ENCODE data around the gene SCN10A. TPM values are rescaled to one million over a fixed set of nuclear protein-coding genes. Genes with fewer than 3 reads are reported as not detected.

The SCN10A gene
- total and polyA plus RNA-seq, 9 of the 15 experiments (the other 6 are each of a cell fraction or from before 2014, with no cell fraction given): not detected

DNA sequence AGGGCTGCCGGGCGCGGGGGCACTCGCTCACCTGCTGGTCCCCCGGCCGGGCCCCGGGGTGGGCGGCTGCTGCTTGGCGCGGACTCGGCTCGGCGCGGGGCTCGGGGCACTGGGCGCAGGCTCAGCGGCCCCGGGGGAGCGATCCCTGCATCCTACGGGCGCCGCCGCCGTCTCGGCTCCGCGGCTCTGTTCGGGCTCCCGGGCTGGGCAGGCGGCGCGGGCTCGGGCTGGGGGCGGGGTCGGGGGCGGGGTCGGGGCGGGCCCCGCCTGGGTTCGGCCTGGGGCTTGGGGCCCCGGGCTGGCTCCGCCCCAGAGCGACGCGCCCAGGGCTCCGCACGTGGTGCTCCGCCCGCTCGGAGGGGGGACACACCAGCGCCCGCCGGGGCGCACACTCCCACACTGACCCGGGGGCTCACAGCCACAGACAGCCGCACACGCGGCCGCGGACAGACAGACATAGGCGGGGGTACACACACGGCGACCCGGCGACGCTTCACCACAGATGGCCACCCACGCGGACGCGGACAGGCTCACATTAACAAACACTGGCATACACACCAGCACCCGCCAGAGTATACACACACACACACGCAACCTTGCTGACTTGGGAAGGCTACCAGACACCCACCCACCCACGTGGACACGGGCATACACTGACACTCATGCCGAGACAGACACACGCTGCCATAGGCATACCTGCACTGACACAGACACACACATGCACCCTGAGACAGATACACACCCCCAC, 166.3 kb downstream of the SCN10A start, which contains the start of gene SCN5A (continued):
- TF ChIP-seq BHLHE40 (IDR thresholded peaks at IDR 0.05; ENCODE audit: low read length): 0 out of 2 replicates have a peak, but pooled peaks have one; percentile 32
- TF ChIP-seq ZNF717 (CRISPR knock-in tag; IDR thresholded peaks at IDR 0.05): no peak
- peak; percentile 55 for TF ChIP-seq USF2 (CRISPR knock-in tag; IDR thresholded peaks at IDR 0.05)
- TF ChIP-seq E2F1 (CRISPR knock-in tag; IDR thresholded peaks at IDR 0.05): no peak
- TF ChIP-seq ZNF41 (CRISPR knock-in tag; conservative IDR thresholded peaks at IDR 0.05): no peak
- TF ChIP-seq ZSCAN29 (IDR thresholded peaks at IDR 0.05): no peak
- no peak for TF ChIP-seq HMBOX1 (IDR thresholded peaks at IDR 0.05)
- no peak for TF ChIP-seq ZBTB12 (CRISPR knock-in tag; IDR thresholded peaks at IDR 0.05)
- no peak for TF ChIP-seq HMG20B (CRISPR knock-in tag; IDR thresholded peaks at IDR 0.05)
- TF ChIP-seq, protein P1, sequence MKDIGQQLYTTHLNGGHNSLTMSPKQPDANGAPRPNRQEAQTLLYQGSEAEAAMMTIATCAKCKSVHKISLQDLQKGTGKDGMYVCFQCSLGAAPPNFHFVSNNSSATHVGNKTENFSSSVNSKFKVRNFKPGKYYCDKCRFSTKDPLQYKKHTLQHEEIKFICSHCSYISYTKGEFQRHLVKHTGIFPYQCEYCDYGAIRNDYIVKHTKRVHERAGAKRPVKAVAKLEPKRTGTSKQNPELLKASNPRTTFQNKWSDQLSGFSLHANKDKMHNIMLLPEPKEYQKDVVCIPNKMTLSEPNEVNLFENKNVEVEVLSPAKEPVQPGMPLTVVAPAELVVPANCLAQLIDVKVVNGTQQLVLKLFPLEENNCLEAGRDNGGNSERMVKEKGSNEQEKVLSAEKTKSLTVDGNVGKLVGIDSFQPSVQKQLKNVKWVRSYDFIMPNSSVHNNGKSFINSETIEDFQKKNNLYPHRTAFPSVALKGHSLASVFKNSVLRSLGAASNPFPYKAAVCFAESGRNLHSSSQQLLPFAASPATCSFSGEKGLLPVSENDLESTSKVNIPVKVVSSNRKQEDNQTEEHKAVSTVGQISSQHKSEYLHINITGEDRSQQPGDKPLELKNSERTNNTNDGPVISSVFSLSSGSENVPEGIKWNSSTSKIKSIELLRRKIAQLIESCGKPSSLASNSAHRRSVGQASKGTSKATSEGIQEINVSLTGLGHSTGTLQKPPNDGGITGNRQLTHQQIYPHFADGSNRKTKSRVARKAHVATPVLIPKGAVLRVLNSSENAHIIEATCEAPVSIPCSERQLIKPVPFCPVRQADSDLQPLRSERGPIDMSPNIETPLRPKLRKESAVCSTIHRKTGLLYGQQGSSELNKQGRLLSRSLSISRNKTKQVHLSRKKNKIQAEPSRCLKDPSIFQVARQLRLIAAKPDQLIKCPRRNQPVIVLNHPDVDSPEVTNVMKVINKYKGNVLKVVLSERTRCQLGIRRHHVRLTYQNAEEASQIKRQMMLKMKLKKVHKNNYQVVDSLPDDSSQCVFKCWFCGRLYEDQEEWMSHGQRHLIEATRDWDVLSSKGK (CRISPR knock-in tag; IDR thresholded peaks at IDR 0.05): no peak
- no peak for TF ChIP-seq MYNN (IDR thresholded peaks at IDR 0.05)
- TF ChIP-seq MYNN (CRISPR knock-in tag; IDR thresholded peaks at IDR 0.05): no peak
- TF ChIP-seq HLTF (IDR thresholded peaks at IDR 0.05): no peak
- TF ChIP-seq PHB2 (IDR thresholded peaks at IDR 0.05; ENCODE audit: low read depth): no peak
- no peak for TF ChIP-seq RAD51 (IDR thresholded peaks at IDR 0.05; ENCODE audit: borderline replicate concordance, low read depth)
- TF ChIP-seq, protein P2, sequence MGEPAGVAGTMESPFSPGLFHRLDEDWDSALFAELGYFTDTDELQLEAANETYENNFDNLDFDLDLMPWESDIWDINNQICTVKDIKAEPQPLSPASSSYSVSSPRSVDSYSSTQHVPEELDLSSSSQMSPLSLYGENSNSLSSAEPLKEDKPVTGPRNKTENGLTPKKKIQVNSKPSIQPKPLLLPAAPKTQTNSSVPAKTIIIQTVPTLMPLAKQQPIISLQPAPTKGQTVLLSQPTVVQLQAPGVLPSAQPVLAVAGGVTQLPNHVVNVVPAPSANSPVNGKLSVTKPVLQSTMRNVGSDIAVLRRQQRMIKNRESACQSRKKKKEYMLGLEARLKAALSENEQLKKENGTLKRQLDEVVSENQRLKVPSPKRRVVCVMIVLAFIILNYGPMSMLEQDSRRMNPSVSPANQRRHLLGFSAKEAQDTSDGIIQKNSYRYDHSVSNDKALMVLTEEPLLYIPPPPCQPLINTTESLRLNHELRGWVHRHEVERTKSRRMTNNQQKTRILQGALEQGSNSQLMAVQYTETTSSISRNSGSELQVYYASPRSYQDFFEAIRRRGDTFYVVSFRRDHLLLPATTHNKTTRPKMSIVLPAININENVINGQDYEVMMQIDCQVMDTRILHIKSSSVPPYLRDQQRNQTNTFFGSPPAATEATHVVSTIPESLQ (CRISPR knock-in tag; IDR thresholded peaks at IDR 0.05): no peak
- TF ChIP-seq DIDO1 (tag; IDR thresholded peaks at IDR 0.05; ENCODE audit: low read depth): no peak
- TF ChIP-seq ZBTB7A (IDR thresholded peaks at IDR 0.05; ENCODE audit: borderline replicate concordance, control insufficient read depth, low read depth, low read length): peak; percentile 44; the same call in 1 of the 2 replicates
- no peak for TF ChIP-seq HOXB6 (CRISPR knock-in tag; IDR thresholded peaks at IDR 0.05; ENCODE audit: borderline replicate concordance)
- TF ChIP-seq ATF1 (CRISPR knock-in tag; IDR thresholded peaks at IDR 0.05): no peak
- peak; percentile 35 for TF ChIP-seq ATF1 (tag; IDR thresholded peaks at IDR 0.05)
